Fibroblast of skin of left biceps (primary cell): ENCODE data around the gene HOOK2.

Experiments used
- DNase-seq, 2 experiments: peaks; one replicate each; pipeline ENCODE4 v3.0.0-alpha.2; 2013; ENCODE audit warnings: low read depth in 2 of 2

HOOK2 gene

DNA sequence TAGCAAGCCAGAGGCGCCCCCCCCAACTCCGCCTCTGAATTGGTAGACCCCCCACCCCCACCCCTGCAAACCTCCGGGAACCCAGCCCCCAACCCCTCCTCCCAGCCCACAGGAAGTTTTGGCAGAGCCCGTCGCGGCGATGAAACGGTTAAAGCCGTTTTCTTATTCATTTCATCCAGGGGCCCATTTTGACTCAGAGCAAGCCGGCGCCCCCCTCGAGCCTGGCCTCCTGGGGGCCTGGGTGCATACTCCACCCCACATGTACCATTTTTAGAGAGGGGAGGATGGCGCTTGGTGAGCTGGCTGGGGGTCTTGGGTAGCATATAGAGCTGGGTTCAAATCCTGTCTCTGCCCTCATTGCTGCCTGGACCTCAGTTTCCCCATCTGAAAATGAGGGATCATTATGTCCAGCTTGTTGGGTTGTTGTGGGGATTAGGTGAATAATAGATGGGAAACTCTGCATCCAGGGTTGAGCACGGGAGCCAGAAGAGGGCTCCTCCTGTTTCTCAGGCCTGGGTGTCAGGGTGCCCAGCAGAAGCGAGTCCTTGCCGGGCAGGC lies 8.0 kb upstream of the HOOK2 start:
- DNase-seq, result no peak

DNA sequence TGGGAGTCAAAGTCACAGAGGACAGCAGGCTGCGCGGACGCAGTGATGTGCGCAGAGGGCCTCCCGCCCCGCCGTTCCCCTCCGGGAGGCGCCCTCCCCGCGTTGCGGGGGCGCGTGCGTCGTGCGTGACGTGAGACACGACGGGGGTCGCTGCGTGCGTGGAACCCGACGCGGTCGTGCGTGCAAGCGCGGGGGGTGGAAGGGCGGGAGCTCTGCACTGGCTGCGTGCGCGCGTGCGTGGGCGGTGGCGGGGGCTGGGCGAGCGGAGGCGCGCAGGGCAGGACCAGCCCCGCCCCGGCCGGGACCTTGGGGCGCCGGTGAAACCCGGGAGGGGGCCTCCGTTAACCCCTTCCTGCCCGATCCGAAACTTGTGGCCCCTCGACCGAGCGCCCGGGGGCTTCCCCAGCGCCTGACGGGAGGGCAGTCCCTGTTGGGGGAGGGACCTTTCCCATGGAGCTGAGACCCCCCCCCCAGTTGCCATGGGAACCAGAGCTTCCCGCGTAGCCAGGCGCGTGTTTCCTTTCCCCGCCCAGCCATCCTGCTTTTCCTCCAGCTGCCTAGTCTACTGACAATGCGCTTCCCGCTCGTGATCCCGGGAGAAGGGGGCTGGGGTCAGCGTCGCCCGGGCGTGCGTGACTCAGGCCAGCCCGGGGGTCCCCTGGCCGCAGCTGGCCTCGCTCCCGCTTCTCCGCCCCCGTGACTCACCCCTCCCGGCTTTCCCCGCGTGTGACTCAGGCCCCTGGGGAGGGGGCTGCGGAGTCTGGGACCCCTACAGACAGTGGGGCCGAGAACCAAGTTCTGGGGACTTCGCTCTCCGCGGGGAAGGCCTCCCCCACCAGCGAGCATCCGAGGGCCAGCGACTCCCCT lies 7.3 kb upstream of the HOOK2 start:
- peak in 1 of 2 experiments; percentile 57 for DNase-seq

DNA sequence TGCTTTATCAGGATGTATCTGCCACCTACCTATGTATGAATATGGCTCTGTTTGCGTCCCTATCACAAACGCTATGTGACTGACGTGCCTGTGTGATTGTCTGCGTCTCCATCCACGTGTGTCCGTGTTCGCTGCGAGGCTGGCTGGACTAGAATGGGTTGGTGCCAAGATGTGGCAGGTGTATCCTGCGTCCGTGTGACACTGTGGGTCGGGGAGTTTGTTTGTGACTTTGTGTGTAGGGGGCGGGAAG lies 6.7 kb upstream of the HOOK2 start:
- no peak for DNase-seq

DNA sequence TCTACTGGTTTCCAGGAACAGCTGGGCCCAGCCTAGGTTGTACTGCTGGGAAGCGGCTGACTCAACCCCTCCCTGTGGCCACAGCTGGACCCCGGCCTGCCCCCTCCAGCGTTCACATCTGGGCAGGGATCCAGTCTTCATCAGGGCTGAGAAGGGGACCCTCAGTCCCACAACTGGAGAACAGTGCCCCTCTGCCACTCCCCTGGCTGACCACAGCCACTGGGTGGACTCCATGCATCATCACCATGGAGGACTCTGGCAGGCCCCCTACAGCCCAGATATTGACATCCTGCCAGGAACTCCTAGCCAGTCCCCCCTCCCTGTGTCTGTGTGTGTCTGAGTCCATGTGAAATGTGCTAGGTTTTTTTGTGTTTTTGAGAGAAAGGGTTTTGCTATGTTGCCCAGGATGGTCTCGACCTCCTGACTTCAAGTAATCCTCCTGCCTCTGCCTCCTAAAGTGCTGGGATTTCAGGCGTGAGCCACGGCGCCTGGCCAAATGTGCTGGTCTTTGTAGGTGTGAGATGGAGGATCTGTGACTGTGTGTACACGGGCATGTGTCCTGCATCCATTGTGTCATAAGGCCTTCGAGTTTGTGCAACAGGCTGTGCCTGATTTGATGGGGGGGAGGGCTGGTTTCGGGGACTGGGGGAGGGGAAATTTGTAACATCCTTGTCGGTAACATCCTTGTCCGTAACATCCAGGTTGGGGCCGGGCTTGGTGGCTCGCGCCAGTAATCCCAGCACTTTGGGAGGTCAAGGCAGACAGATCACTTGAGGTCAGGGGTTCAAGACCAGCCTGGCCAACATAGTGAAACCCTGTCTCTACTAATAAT lies 4.0 kb upstream of the HOOK2 start:
- peak; percentile 73 to 74 for DNase-seq

DNA sequence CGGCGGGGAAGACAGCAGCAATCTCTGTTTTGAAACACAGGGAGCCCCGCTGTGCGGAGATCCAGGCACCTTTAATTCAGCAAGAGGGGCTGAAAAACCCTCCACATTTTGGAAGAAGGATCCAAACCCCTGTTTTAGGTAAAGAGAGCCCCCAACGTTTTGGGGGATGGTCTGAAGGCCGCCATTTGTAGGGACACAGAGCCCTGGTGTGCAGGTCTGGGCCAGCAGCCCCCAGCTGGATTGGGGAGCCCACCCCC lies 3.5 kb upstream of the HOOK2 start:
- DNase-seq, result no peak

DNA sequence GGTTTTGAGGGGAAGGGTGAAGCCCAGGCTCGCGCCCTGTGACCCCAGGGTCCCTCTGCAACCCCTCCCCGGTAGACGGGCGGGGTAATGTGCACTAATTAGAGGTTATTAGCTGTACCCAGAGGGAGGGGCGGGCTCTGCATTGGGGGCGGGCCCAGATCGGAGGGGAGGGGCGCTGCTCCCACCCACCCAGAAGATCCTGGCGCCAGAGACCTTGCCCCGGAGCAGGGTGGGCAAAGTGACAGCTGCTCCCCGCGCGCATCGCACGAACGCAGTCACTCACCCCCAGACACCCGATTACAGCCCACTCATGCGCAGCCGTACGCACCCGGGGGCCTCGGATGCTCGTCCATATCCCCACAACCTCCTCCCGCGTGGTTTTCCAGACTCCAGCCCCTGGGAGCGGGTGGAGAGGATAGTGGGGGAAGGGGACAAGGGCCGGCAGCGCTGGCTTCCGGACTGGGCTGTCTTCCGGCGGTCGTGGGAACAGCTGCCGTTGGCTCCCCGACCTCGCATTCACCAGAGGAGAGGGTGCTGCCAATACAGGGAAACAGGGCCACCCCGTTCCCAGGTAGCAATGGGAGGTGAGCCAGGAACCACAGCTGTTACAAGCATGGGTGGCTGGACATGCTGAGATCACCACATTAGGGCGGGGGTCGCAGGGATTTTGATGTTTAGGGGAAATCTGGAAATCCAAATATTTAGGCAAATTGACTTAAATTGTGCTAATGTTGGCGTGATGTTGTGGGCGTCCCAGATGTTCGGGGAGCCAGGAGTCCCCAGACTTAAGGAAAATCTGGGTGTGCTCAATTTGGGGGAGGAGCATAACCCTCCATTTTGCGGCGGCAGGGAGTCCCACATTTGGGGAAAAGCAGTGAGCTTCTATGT lies 2.9 kb upstream of the HOOK2 start:
- no peak for DNase-seq

DNA sequence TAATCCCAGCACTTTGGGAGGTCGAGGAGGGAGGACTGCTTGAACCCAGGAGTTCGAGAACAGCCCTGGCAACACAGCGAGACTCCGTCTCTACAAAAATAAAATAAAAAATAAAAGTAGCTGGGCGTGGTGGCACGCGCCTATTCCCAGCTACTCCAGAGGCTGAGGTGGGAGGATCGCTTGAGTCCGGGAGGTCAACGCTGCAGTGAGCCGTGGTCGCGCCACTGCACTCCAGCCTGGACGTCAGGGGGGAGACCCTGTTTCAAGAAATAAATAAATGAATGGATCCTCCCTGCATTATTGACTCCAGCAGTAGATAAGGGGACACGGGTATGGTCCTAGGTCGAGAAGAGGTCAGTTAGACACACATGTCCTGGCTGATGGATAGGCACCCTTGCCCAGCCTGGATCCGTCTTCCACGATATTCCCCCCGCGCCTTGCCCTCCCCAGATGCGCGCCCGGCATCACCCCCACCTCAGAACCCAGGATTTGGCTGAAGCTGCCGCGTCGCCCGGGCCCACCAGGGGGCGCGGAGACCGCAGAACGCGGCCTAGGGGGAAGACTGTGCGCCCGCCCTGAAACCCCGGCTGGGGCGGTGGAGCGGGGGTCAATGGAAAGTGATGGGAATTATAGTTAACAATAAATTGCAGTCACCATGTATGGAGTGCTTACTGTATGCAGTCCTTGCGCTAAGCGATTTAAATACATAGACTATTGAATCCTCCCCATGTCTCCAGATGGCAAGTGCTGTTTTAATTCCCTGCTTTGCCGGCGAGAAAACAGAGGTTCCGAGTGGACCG lies 2.1 kb upstream of the HOOK2 start:
- DNase-seq, result no peak

DNA sequence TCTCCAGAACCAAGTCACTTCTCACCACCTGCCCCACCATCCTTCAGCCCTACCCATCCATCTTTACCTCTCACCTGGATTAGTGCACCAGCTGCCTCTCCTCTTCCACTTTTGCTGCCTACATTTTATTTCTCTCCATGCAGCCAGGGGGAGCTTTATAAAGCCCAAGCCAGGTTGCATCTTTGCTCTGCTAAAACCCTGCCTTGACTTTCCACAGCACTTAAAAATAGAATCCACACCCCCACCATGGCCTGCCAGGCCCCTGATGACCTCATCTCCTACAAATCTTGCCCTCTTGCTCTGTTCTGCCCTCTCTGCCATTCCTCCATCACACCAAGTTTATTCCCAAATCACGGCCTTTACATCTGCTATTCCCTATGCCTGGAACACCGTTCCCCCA lies 1.8 kb downstream of the HOOK2 start:
- no peak for DNase-seq

DNA sequence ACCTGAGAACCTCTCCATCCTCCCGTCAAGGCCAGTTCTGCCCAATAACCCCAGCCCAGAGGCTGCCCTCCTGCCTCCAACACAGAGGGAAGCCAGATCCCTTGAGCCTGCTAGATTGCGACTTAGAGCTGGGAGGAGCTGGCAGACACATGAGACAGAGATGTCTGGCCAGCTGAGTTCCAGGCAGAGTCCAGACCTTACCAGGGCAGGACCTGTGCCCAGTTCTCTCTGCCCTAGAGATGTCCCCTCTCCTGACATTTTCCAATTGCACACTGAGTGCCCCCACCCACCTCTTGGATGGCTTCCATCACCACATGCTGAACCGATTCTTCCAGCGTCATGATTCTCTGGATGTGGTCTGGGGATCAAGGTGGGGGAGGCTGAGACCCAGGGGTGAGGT lies 3.0 kb downstream of the HOOK2 start:
- no peak for DNase-seq

DNA sequence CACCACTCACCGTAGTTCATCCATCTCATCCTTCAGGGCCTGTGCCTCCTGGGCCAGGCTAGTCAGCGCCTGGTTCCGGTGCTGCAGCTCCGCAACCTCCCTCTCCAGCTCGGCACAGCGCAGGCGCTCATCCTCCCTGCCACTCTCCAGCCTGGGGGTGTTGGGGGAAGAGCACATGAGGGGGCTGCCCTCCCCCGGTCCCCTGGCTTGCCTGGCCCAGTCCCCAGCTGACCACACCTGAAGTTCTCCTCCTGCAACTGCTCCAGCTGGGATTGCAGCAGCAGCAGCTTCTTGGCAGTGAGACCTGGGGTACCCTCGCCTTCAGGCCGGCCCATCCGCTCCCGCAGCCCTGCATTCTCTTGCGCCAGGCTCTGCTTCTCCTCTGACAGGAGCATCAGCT lies 4.4 kb downstream of the HOOK2 start:
- no peak for DNase-seq

DNA sequence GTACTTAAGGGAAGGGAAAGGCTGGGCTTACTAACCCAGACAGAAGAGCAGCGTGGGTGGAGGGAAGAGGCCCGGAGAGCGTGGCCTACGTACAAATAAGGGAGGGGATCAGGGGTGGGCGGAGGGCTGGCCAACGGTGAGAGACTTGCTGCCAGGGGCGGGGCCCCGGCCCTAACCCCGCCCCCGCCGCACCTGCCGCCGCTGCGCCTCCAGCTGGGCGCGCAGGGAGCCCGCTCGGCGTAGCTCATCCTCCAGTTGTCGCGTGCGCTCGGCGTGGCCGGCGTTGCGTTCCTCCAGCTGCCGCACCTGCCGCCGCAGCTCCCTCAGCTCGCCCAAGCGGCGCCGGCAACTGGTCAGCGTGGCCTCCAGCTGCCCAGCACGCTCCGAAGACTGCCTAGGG lies 5.7 kb downstream of the HOOK2 start:
- DNase-seq, result no peak

DNA sequence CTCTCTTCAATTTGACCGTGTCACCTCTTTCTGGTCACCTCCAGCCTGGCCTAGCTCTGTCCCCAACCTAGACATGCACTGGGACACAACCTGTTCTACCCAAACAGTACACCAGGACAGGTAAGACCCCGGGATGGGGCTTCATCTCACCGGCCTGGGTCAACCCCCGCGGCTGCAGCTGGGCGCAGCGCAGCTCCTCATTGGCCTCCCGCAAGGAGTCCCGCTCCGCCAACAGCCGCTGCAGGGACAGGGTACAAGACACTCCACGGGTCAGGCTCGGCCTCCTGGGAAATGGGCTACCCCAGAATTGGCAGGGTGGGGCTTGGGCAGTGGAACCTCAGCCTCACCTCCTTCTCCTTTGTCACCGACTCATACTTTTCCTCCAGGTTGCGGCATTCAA lies 7.7 kb downstream of the HOOK2 start:
- no peak for DNase-seq

DNA sequence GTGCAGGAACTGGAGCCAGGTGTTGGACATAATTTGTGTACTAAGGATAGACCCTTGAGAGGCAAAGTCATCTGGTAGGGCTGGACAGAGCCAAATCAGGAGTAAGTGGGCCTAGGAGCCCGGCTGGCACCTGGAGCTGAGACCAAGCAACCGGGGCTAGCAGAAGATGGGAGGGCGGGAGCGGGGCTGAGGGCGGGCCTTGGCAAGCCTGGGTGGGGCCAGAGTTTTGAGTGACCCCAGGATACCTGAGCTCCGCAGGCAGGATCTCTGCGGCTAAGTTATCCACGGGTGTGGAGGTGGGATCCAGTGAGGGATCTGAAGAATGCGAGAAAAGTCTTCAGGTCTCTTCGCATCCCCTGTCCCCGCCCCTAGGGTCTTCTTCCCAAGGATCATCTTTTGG lies 8.2 kb downstream of the HOOK2 start:
- DNase-seq, result no peak

DNA sequence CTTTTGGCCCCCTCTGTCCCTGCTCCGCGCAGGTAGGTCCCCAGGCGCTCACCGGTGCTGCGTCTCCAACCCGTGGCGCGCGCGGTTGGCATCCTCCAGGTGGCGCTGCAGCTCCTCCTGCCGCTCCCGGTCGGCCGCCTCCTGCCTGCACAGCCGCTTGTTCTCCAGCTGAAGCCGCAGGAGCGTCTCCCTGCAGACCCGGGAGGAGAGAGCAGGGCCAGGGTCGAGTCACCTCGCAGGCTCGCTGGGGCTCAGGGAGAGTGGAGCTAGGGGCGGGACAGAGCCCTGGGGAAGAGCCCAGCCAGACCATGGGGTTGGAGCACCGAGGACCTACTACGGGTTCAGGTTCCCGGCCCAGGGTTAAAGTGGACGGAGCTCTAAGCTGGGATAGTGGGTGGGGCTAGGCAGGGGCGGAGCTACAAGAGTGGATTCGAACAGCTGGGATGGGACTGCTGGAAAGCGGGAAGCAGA lies 9.3 kb downstream of the HOOK2 start:
- no peak for DNase-seq

DNA sequence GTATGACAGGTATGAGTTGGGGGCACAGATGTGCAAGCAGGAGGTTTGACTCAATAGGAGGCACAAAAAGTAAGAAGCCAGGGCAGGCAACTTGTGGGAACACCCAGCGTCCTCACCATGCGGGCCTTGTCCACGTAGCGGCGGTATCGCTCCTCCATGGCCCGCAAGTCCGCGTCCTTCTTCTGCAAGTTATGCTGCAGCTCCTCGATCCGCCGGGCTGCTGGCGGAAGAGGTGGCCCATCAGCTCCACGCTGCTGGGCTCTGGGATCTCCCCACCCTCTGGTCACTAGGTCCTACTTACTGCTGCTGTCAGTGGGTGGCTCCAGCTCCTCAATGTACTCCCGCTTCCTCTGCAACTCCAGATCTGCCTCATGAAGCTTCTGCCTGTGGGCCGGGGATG lies 10.7 kb downstream of the HOOK2 start:
- no peak for DNase-seq

DNA sequence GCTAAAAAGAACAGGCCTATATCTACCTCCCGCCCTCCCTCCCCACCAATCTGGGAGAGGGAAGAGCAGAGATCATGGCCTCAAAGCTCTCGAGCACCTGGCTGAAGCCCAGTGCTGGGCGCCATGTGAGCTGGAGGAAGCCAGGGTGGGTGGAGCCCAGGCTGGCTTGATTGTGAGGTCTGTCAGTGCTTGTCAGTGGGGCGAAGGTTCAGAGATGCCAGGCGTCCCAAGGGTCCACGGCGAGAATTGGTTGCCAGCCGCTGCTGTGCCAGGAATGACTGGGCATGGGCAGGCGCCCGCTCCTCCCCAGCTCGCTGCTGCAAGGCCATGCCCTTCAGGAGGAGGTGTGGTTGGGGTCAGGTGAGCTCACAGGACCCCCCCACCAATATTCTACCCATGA lies 12.3 kb downstream of the HOOK2 start:
- no peak for DNase-seq

DNA sequence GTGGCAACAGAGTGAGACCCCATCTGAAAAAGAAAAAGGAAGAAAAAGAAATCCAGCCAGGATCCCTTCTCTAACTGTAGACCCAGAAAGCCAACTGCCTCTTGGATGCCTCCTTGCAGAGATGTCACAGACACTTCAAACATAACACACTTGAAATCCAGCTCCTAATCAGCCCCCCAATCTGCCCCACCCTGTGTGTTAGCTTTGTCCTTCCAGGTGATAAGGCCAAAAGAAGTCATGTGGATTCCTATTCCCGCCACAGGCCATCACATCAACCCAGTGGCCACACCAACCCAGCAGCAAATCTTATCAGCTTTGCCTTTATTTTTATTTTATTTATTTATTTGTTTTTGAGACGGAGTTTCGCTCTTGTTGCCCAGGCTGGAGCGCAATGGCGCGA lies 15.7 kb downstream of the HOOK2 start:
- no peak for DNase-seq

DNA sequence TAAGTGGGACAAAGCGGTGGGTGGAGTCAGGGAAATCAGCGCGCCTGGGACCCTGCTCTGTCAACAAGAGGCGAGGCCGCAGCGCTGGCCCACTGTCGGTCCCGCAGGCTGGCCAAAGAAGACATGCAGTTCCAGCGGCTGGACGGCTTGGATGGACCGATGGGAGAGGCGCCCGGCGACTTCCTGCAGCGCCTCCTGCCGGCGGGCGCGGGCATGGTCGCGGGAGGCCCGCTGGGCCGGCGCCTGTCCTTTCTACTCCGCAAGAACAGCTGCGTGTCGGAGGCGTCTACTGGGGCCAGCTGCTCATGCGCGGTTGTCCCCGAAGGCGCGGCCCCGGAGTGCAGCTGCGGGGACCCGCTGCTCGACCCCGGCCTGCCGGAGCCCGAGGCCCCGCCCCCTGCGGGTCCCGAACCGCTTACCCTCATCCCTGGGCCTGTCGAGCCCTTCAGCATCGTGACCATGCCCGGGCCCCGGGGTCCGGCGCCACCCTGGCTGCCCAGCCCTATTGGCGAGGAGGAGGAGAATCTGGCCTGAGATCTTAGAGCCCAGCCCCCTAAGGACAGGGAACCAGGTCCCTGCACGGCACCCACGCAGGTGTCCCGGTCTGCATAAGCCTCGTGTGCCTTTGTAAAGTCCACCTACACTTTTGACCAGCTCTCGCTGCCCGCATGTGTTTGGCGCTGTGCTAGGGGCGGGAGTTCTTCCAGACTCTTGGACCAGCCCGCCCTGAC lies 17.6 kb downstream of the HOOK2 start:
- DNase-seq, result no peak

DNA sequence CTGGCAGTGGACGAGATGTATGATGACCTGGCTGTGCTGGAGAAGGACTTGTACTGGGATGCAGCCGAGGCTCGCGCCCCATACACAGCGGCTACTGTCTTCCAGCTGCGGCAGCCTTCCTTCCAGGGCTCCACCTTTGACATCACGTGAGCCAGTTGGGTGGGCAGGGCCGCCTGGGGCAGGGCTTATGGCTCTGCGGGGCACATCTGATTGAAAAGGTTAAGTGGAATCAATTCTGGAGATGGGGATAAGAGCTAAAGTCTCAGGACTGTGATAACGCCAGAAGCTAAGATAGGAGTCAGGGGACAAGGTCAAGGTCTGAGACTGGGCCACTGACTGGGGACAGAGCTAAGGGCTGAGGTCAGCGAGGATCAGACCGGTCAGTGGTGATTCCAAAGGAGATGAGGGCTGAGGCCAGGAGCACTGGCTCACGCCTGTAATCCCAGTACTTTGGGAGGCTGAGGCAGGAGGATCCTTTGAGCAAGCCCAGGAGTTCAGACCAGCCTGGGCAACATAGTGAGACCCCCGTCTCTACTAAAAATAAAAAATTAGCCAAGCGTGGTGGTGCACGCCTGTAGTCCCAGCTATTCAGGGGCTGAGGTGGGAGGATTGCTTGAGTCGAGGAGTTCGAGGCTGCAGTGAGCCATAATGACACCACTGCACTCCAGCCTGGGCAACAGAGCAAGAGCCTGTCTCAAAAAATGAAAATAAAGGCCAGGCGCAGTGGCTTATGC lies 19.0 kb downstream of the HOOK2 start:
- DNase-seq, result no peak
